Common myeloid progenitor, CD34-positive (primary cell): Measurements from ENCODE around the gene SHC1.

Experiments used
- CTCF ChIA-PET: fragments of 350-600 bp; sonication (Branson Sonifier 250); formaldehyde crosslinking; loops from one replicate; lab custom pipeline; 2021; ENCODE audit warnings: antibody characterized with exemption; lab: Charles Lee
- POLR2A ChIA-PET: fragments of 350-600 bp; sonication (Branson Sonifier 250); formaldehyde crosslinking; loops from one replicate; lab custom pipeline; 2021; ENCODE audit warnings: antibody characterized with exemption; lab: Charles Lee
- DNase-seq, 3 donors: peaks; one replicate each; pipeline versions ENCODE4 v3.0.0 to v3.0.0-alpha.2; 2013
- H3K27ac ChIP-seq, 2 experiments: 1 replicate in 1 of 2; 2 replicates in 1 of 2; pipeline ENCODE4 v1.7.0; 2013; ENCODE audit warnings: inconsistent platforms in 2 of 2, low read length in 2 of 2, mild to moderate bottlenecking in 2 of 2, low read depth in 1 of 2, moderate library complexity in 1 of 2; ENCODE audit not compliant: severe bottlenecking in 2 of 2, insufficient read depth in 1 of 2, poor library complexity in 1 of 2
- H3K27me3 ChIP-seq, 5 experiments: replicated peaks in 2 of 5; 1 replicate in 3 of 5; 2 replicates in 2 of 5; pipeline versions ENCODE4 v1.6.1 to v1.7.0; 2013; ENCODE audit warnings: low read length in 4 of 5, mild to moderate bottlenecking in 2 of 5, moderate library complexity in 2 of 5, inconsistent platforms in 1 of 5; ENCODE audit not compliant: insufficient read depth in 5 of 5, control insufficient read depth in 4 of 5
- H3K36me3 ChIP-seq, 4 experiments: 1 replicate in 2 of 4; 2 replicates in 2 of 4; pipeline versions ENCODE4 v1.6.1 to v1.7.0; 2013; ENCODE audit warnings: low read length in 3 of 4, control low read depth in 1 of 4, mild to moderate bottlenecking in 1 of 4; ENCODE audit not compliant: control insufficient read depth in 4 of 4, insufficient read depth in 4 of 4
- H3K4me1 ChIP-seq, 4 experiments: 1 replicate in 3 of 4; 2 replicates in 1 of 4; pipeline versions ENCODE4 v1.6.1 to v1.7.1; 2013; ENCODE audit warnings: low read length in 3 of 4, mild to moderate bottlenecking in 3 of 4, control low read depth in 1 of 4, inconsistent platforms in 1 of 4, moderate library complexity in 1 of 4; ENCODE audit not compliant: control insufficient read depth in 4 of 4, insufficient read depth in 4 of 4; ENCODE audit errors: control extremely low read depth in 1 of 4
- H3K4me3 ChIP-seq, 7 experiments: 1 replicate in 4 of 7; 2 replicates in 3 of 7; pipeline versions ENCODE4 v1.5.1 to v1.7.0; 2013; ENCODE audit warnings: mild to moderate bottlenecking in 7 of 7, low read length in 6 of 7, moderate library complexity in 6 of 7, inconsistent platforms in 2 of 7, low read depth in 2 of 7, control low read depth in 1 of 7; ENCODE audit not compliant: insufficient read depth in 4 of 7, control insufficient read depth in 1 of 7; ENCODE audit errors: extremely low read depth in 1 of 7
- H3K9me3 ChIP-seq, 5 experiments: 1 replicate in 4 of 5; 2 replicates in 1 of 5; pipeline versions ENCODE4 v1.6.1 to v1.7.1; 2013; ENCODE audit warnings: low read length in 4 of 5, mild to moderate bottlenecking in 2 of 5, inconsistent platforms in 1 of 5, low read depth in 1 of 5, moderate library complexity in 1 of 5; ENCODE audit not compliant: control insufficient read depth in 4 of 5, insufficient read depth in 2 of 5; ENCODE audit errors: control extremely low read depth in 1 of 5
- WGBS: methylation state at CpG from one replicate; pipeline ENCODE4 v1.1.5; 2013; ENCODE audit not compliant: insufficient coverage; 5-methylcytosine and 5-hydroxymethylcytosine counted together

The SHC1 gene

DNA sequence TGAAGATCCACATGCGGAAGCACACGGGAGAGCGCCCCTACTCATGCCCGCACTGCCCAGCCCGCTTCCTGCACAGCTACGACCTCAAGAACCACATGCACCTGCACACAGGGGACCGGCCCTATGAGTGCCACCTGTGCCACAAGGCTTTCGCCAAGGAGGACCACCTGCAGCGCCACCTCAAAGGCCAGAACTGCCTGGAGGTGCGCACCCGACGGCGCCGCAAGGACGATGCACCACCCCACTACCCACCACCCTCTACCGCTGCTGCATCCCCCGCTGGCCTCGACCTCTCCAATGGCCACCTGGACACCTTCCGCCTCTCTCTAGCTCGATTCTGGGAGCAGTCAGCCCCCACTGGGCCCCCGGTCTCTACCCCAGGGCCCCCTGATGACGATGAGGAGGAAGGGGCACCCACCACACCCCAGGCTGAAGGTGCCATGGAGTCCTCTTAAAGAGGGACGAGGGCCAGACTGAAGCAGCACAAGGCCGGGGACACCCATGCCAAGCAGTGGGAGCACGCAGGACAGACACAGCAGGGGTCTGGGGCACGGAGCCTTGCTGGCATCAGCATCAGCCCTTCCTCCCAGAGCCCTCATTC lies 45.8 kb upstream of the SHC1 start:
- H3K27me3 ChIP-seq, result no peaks in the 10 kb centered on the region
- ChIA-PET POLR2A (interaction anchor here (0.6 to 1.6 kb wide), 3 partner anchors 8 to 35 kb away, joined by 3 to 4 read pairs (median 3); partner anchors contain the start of genes ADAM15 and ZBTB7B), CTCF (interaction anchor here (0.6 to 12.4 kb wide), 18 partner anchors 9 to 535 kb away, joined by 3 to 233 read pairs (median 10); partner anchors contain the start of genes FLAD1, LENEP, PBXIP1 and ZBTB7B)
- WGBS, result 81% methylated on average over 17 of the region's 26 CpGs
- no peaks in the 10 kb centered on the region for H3K9me3 ChIP-seq
- H3K36me3 ChIP-seq, result peaks cover 0 to 26% (median 2%) of the 10 kb centered on the region in 4 experiments
- peaks cover 0 to 68% (median 57%) of the 10 kb centered on the region in 4 experiments for H3K4me1 ChIP-seq
- H3K27ac ChIP-seq, result peak overlapping the region in 1 of 2 experiments; percentile 58
- DNase-seq, result peak; percentile 32 to 71 (median 63)
- H3K4me3 ChIP-seq, result peak overlapping the region in 1 of 7 experiments; percentile 60

DNA sequence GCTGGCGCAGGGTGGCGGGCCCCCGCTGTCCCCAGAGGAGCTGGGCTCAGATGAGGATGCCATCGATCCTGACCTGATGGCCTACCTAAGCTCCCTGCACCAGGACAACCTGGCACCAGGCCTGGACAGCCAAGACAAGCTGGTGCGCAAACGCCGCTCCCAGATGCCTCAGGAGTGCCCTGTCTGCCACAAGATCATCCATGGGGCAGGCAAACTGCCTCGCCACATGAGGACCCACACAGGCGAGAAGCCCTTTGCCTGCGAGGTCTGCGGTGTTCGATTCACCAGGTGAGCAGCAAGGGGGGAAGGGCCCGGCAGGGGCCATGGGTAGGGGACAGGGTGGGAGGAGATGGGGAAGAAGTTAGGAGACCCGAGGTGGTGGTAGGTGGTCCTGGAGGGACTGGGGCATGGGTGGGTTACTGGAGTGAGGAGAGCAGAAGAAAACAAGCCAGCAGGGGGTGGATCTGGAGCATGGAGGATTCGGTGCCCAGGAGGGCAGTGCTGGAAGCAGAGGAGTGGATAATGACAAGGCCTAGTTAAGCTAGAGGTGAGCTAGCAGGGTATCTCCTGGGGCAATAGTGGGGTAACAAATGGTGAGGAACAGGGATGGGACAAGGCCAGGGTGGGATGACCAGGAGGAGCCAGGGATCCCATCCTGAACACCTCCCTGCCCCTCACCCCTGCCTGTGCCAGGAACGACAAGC lies 45.1 kb upstream of the SHC1 start:
- H3K4me1 ChIP-seq, result peaks cover 0 to 74% (median 61%) of the 10 kb centered on the region in 4 experiments
- H3K9me3 ChIP-seq, result no peaks in the 10 kb centered on the region
- CTCF ChIA-PET, result interaction anchor here (0.6 to 12.4 kb wide), 16 partner anchors 8 to 535 kb away, joined by 3 to 233 read pairs (median 8); partner anchors contain the start of genes FLAD1, LENEP, PBXIP1 and ZBTB7B
- 96% methylated on average over 15 of the region's 16 CpGs for WGBS
- no peak overlapping the region for H3K4me3 ChIP-seq
- no peak for DNase-seq
- H3K36me3 ChIP-seq, result peaks cover 0 to 26% (median 2%) of the 10 kb centered on the region in 4 experiments
- H3K27ac ChIP-seq, result no peak overlapping the region
- no peaks in the 10 kb centered on the region for H3K27me3 ChIP-seq
- POLR2A ChIA-PET, result interaction anchor here (0.6 to 1.6 kb wide), 3 partner anchors 8 to 36 kb away, joined by 3 to 4 read pairs (median 3); partner anchors contain the start of genes ADAM15 and ZBTB7B

DNA sequence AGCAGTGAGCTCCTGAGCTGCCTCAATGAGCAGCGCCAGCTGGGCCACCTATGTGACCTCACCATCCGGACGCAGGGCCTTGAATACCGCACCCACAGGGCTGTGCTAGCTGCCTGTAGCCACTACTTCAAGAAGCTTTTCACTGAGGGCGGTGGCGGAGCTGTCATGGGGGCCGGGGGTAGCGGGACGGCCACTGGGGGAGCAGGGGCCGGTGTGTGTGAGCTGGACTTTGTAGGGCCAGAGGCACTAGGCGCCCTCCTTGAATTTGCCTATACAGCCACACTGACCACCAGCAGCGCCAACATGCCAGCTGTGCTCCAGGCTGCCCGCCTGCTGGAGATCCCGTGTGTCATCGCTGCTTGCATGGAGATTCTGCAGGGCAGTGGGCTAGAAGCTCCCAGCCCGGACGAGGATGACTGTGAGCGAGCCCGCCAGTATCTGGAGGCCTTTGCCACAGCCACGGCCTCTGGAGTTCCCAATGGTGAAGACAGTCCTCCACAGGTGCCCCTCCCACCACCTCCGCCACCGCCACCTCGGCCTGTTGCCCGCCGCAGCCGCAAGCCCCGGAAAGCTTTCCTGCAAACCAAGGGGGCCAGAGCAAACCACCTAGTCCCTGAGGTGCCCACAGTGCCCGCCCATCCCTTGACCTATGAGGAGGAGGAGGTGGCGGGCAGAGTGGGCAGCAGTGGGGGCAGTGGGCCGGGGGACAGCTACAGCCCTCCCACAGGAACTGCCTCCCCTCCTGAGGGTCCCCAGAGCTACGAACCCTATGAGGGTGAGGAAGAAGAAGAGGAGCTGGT lies 44.4 kb upstream of the SHC1 start:
- peaks cover 0 to 26% (median 2%) of the 10 kb centered on the region in 4 experiments for H3K36me3 ChIP-seq
- no peaks in the 10 kb centered on the region for H3K9me3 ChIP-seq
- no peaks in the 10 kb centered on the region for H3K27me3 ChIP-seq
- H3K4me3 ChIP-seq, result no peak overlapping the region
- 96% methylated on average over 23 of the region's 31 CpGs for WGBS
- ChIA-PET POLR2A (no interaction called here), CTCF (interaction anchor here (0.6 to 12.4 kb wide), 15 partner anchors 7 to 202 kb away, joined by 3 to 233 read pairs (median 7); partner anchors contain the start of genes LENEP, PBXIP1 and ZBTB7B)
- H3K4me1 ChIP-seq, result peaks cover 0 to 82% (median 68%) of the 10 kb centered on the region in 4 experiments
- DNase-seq, result no peak
- H3K27ac ChIP-seq, result no peak overlapping the region

DNA sequence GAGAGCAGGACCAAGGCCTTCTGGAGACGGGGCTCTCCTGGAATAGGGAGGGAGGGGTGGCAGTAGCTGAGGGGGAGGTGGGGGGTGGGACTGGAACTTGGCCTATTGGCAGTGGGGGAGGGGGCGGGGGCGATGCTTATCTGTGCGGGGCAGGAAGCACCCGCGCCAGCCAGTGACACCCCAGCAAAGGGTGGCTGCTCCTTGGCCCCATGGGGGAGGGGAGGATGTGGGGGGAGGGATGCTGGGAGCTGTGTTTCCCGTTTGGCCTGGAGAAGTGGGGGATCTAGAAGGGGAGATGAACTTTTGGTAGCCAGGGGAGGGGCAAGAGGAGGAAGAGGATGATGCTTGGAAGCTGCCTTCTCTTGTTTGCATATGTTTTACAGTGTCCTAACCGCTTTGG lies 43.1 kb upstream of the SHC1 start:
- H3K27me3 ChIP-seq, result no peaks in the 10 kb centered on the region
- 11% methylated on average over 6 of the region's 8 CpGs for WGBS
- CTCF ChIA-PET, result interaction anchor here (1.2 to 12.4 kb wide), 4 partner anchors 15 to 71 kb away, joined by 3 to 233 read pairs (median 4); partner anchors contain the start of genes LENEP and ZBTB7B
- POLR2A ChIA-PET, result no interaction called here
- H3K4me1 ChIP-seq, result peaks cover 0 to 89% (median 74%) of the 10 kb centered on the region in 4 experiments
- H3K27ac ChIP-seq, result peak overlapping the region in 1 of 2 experiments; percentile 6
- no peaks in the 10 kb centered on the region for H3K9me3 ChIP-seq
- peaks cover 0 to 26% (median 2%) of the 10 kb centered on the region in 4 experiments for H3K36me3 ChIP-seq
- peak overlapping the region in 1 of 7 experiments; percentile 19 for H3K4me3 ChIP-seq
- DNase-seq, result peak in 1 of 3 donors; percentile 35

GRCh38 chr1:155012776-155013602 lies 42.4 kb upstream of the SHC1 start:
- 83% methylated on average over 1 of the region's 3 CpGs for WGBS
- ChIA-PET CTCF (interaction anchor here (0.8 to 12.4 kb wide), 7 partner anchors 9 to 72 kb away, joined by 3 to 233 read pairs (median 4); partner anchors contain the start of genes LENEP and ZBTB7B), POLR2A (interaction anchor here (1.6 kb wide), 1 partner anchor 13 kb away, joined by 4 read pairs; no protein-coding TSS in a partner anchor)
- no peaks in the 10 kb centered on the region for H3K9me3 ChIP-seq
- no peak overlapping the region for H3K27ac ChIP-seq
- no peaks in the 10 kb centered on the region for H3K27me3 ChIP-seq
- peak overlapping the region in 1 of 7 experiments; percentile 25 for H3K4me3 ChIP-seq
- H3K36me3 ChIP-seq, result peaks cover 0 to 26% (median 2%) of the 10 kb centered on the region in 4 experiments
- peaks cover 0 to 90% (median 78%) of the 10 kb centered on the region in 4 experiments for H3K4me1 ChIP-seq
- DNase-seq, result no peak
